Hematopoietic multipotent progenitor cell treated with erythropoietin and hydrocortisone succinate and interleukin-3 and kit ligand, for 4 days (in vitro differentiated cells): ENCODE results near the gene P2RX1.
A peak's percentile ranks its signal among the peaks of the same experiment; 100 is the strongest.
"Not testable (repeated sequence)": the region's sequence is repeated elsewhere in the genome, so short reads cannot be mapped to it uniquely, and the experiment has no call there.

Experiments
- DNase-seq: peaks from one replicate; pipeline ENCODE4 v3.0.0-alpha.2; 2015

P2RX1 gene

GRCh38 chr17:3951420-3951819 is 35.2 kb upstream of the P2RX1 start:
- no peak for DNase-seq

GRCh38 chr17:3951003-3951402 is 34.7 kb upstream of the P2RX1 start:
- no peak for DNase-seq

GRCh38 chr17:3950584-3950983 is 34.3 kb upstream of the P2RX1 start:
- no peak for DNase-seq

GRCh38 chr17:3949418-3949817 is 33.2 kb upstream of the P2RX1 start:
- no peak for DNase-seq

- not testable (repeated sequence) for DNase-seq
Observed at GRCh38 chr17:3948551-3948950, 32.3 kb upstream of the P2RX1 start.

- no peak for DNase-seq
Observed at GRCh38 chr17:3947318-3947810, 31.1 kb upstream of the P2RX1 start.

- no peak for DNase-seq
Observed at GRCh38 chr17:3946711-3947235, 30.5 kb upstream of the P2RX1 start.

GRCh38 chr17:3944485-3945388 is 28.5 kb upstream of the P2RX1 start:
- peak; percentile 42 for DNase-seq

GRCh38 chr17:3943240-3943891 is 27.1 kb upstream of the P2RX1 start:
- DNase-seq = no peak

GRCh38 chr17:3940965-3941698 is 24.9 kb upstream of the P2RX1 start:
- no peak for DNase-seq

GRCh38 chr17:3937359-3937758 is 21.1 kb upstream of the P2RX1 start:
- no peak for DNase-seq

- no peak for DNase-seq
Observed at GRCh38 chr17:3935825-3936355, 19.6 kb upstream of the P2RX1 start.

- peak; percentile 94 for DNase-seq
Observed at GRCh38 chr17:3935140-3935542, 18.9 kb upstream of the P2RX1 start.

GRCh38 chr17:3929764-3930163 is 13.5 kb upstream of the P2RX1 start:
- no peak for DNase-seq

GRCh38 chr17:3929181-3929580 is 12.9 kb upstream of the P2RX1 start:
- DNase-seq = no peak

- no peak for DNase-seq
Observed at GRCh38 chr17:3928406-3928805, 12.1 kb upstream of the P2RX1 start.

GRCh38 chr17:3927628-3928340 is 11.5 kb upstream of the P2RX1 start:
- no peak for DNase-seq

- no peak for DNase-seq
Observed at GRCh38 chr17:3926860-3927627, 10.8 kb upstream of the P2RX1 start.

GRCh38 chr17:3925684-3926485 is 9.6 kb upstream of the P2RX1 start:
- no peak for DNase-seq
